ENCODE data around the gene FDPS.

Gene FDPS

GRCh38 chr1:155301342-155301841 lies 7.3 kb upstream of the FDPS start, which contains the start of gene PKLR:
TSS of gene PKLR (minus strand) at chr1:155301438. CDS start at chr1:155301395, 43 bp downstream.
- in situ Hi-C loops (cut with MboI; ENCODE audit: low pct_unique_long_range_greater_than_20kb, low sequenced_read_pairs, unreplicated experiment), result no loop called here
- DNase-seq (ENCODE audit: low spot score), result no peak
- TF ChIP-seq, protein P1, sequence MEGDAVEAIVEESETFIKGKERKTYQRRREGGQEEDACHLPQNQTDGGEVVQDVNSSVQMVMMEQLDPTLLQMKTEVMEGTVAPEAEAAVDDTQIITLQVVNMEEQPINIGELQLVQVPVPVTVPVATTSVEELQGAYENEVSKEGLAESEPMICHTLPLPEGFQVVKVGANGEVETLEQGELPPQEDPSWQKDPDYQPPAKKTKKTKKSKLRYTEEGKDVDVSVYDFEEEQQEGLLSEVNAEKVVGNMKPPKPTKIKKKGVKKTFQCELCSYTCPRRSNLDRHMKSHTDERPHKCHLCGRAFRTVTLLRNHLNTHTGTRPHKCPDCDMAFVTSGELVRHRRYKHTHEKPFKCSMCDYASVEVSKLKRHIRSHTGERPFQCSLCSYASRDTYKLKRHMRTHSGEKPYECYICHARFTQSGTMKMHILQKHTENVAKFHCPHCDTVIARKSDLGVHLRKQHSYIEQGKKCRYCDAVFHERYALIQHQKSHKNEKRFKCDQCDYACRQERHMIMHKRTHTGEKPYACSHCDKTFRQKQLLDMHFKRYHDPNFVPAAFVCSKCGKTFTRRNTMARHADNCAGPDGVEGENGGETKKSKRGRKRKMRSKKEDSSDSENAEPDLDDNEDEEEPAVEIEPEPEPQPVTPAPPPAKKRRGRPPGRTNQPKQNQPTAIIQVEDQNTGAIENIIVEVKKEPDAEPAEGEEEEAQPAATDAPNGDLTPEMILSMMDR (IDR thresholded peaks at IDR 0.05; ENCODE audit: extremely low read depth, insufficient read depth, missing control alignments), result no peak

DNA sequence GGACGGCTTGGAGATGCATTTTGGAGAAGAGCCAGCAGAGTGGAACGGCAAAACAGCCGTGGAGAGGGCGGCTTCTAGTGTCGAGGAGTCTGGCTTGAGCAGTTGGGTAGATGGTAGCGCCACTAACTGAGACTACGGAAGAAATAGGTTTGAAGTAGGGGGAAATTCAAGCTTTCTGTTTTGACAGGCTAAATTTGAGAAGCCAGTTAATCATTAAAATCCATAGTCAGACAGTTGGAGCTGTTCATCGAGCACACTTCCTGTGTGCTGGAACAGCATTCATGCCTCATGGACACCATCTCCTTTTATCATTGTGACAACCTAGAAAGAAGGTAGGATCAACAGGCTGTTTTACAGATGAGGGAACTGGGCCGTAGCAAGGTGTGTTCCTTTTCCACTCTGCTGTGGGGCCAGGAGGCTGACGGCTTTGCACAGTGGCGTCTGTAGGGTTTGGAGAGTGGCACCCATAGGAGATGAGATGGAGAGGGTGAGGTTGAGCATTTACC lies 4.1 kb upstream of the FDPS start:
- in situ Hi-C loops (cut with MboI; ENCODE audit: low pct_unique_long_range_greater_than_20kb, low sequenced_read_pairs, unreplicated experiment), result no loop called here
- DNase-seq (ENCODE audit: low spot score), result no peak
- TF ChIP-seq, protein P1 (IDR thresholded peaks at IDR 0.05; ENCODE audit: extremely low read depth, insufficient read depth, missing control alignments), result no peak

GRCh38 chr1:155305881-155306391 lies 2.7 kb upstream of the FDPS start:
- no peak for DNase-seq (ENCODE audit: low spot score)
- in situ Hi-C loops (cut with MboI; ENCODE audit: low pct_unique_long_range_greater_than_20kb, low sequenced_read_pairs, unreplicated experiment), result no loop called here
- TF ChIP-seq, protein P1 (IDR thresholded peaks at IDR 0.05; ENCODE audit: extremely low read depth, insufficient read depth, missing control alignments), result no peak

- in situ Hi-C loops (cut with MboI; ENCODE audit: low pct_unique_long_range_greater_than_20kb, low sequenced_read_pairs, unreplicated experiment), result no loop called here
- TF ChIP-seq, protein P1 (IDR thresholded peaks at IDR 0.05; ENCODE audit: extremely low read depth, insufficient read depth, missing control alignments), result peak; percentile 33
- no peak for DNase-seq (ENCODE audit: low spot score)
These were observed 1.4 kb upstream of the FDPS start for GRCh38 chr1:155307247-155307740.

- TF ChIP-seq, protein P1 (IDR thresholded peaks at IDR 0.05; ENCODE audit: extremely low read depth, insufficient read depth, missing control alignments), result no peak
- in situ Hi-C loops (cut with MboI; ENCODE audit: low pct_unique_long_range_greater_than_20kb, low sequenced_read_pairs, unreplicated experiment), result no loop called here
- no peak for DNase-seq (ENCODE audit: low spot score)
These were observed 856 bp downstream of the FDPS start for GRCh38 chr1:155309423-155310021.

- in situ Hi-C loops (cut with MboI; ENCODE audit: low pct_unique_long_range_greater_than_20kb, low sequenced_read_pairs, unreplicated experiment), result no loop called here
- no peak for DNase-seq (ENCODE audit: low spot score)
- TF ChIP-seq, protein P1 (IDR thresholded peaks at IDR 0.05; ENCODE audit: extremely low read depth, insufficient read depth, missing control alignments), result no peak
These were observed 4.6 kb downstream of the FDPS start for GRCh38 chr1:155313261-155313660.

Measured in GM13977 (cell line).